ENCODE measurements around the gene LDHAL6B.
A peak's percentile ranks its signal among the peaks of the same experiment; 100 is the strongest.

Gene LDHAL6B

DNA sequence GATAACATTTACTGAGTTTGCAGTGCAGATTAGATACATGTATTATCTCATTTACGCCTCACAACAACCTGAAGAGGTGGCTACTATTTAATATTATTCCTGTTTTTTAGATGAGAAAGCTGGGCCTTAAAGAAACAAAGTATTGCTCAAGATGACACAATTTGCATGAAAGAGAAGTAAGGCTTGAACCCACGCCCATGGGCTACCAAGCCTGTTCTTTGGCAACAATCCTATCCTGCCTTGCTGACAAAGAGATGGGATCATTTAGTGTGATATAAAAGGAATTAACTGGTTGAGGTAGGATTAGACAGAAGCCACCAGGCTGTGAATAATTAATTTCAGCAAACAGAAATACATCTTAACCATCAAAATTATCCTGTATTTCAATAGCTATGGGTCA, 9.2 kb upstream of the LDHAL6B start:
- no peak for DNase-seq
- Mint-ChIP-seq H3K9me3 (no peaks in the 10 kb centered on the region), H3K27me3 (no peaks in the 10 kb centered on the region), H3K4me3 (no peak overlapping the region), H3K27ac (no peak overlapping the region), H3K4me1 (no peaks in the 10 kb centered on the region)
- ATAC-seq = no peak

DNA sequence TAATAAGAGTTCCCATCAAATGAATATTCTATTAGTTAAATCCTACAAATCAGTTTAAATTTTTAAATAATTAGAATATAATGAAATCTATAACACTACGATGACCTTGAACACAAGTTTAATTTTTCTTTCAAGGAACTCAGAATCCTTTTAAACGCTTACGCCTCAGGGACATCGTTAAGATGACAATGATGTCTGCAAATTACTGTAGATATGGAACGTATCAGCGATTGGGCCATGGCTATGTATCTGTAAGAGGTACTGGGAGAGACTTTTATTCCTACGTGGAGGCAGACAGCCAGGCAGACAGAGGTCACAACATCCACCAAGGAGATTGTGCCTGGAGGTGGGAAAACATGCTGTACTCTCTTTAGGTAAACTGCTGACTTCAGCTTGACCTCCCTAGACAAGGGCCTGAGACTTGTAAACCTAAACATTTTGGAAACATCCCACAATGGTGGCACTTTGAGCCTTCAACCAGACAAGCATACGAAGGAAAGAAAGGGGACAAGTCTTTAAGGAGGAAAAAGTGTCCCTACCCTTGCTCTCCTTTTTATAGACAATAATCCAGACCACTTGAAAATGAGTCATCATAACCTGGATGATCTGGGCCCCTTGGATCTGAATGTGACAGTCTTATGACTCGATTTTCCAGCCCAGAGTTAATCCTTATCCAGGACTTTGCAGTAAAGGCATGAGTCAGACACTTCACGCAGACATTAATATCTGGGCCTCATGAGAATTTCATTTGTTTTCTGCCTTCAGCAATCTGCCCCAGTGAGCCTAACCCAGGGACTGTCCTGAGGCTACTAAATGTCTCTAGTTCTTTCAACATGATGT, 6.8 kb upstream of the LDHAL6B start:
- H3K4me3 Mint-ChIP-seq = no peak overlapping the region

DNA sequence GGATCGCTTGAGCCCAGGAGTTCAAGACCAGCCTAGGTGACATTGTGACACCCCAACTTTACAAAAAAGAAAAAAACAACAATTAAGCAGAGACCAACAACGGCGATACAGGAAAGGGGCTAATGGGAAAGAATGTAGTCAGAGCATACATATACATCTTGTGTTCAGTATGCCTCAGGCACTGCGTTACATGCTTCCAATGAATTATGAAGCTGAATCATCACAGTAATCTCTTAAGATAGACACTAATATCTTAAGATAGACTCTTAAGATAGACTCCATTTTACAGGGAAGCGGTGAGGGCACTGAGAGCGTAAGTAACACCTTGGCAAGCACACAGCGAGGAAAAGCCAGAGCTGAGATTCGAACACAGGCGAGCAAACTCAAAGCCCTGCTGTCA, 6.1 kb upstream of the LDHAL6B start:
- DNase-seq (no peak), ATAC-seq (no peak)
- peaks cover 1% of the 10 kb centered on the region for H3K4me1 Mint-ChIP-seq
- H3K27me3 Mint-ChIP-seq = no peaks in the 10 kb centered on the region
- H3K9me3 Mint-ChIP-seq = no peaks in the 10 kb centered on the region
- no peak overlapping the region for H3K4me3 Mint-ChIP-seq
- H3K27ac Mint-ChIP-seq = no peak overlapping the region

More for the DNA sequence above, 6.8 kb upstream of the LDHAL6B start:
- no peaks in the 10 kb centered on the region for H3K4me1 Mint-ChIP-seq
- no peak overlapping the region for H3K27ac Mint-ChIP-seq
- DNase-seq (no peak), ATAC-seq (no peak)
- no peaks in the 10 kb centered on the region for H3K27me3 Mint-ChIP-seq
- no peaks in the 10 kb centered on the region for H3K9me3 Mint-ChIP-seq

DNA sequence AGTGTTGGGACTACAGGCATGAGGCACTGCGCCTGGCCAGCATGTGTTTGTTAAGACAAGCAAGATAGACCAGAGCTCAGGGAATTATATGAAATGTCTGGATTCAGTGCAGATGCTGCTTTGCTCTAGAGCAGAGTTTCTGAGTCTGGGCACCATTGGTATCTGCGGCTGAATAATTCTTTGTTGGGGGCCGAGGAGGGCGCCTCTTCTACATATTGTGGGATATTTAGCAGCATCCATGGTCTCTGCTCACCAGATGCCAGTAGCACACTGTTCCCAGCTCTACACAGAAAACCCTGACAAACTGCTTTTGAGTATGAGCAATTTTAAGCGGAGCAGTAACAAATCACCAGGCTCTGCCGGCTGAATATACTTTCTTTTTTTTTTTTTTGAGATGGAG, 3.6 kb upstream of the LDHAL6B start:
- no peaks in the 10 kb centered on the region for H3K27me3 Mint-ChIP-seq
- H3K9me3 Mint-ChIP-seq = no peaks in the 10 kb centered on the region
- H3K4me1 Mint-ChIP-seq = peaks cover 6% of the 10 kb centered on the region
- H3K27ac Mint-ChIP-seq = no peak overlapping the region
- ATAC-seq = no peak
- no peak overlapping the region for H3K4me3 Mint-ChIP-seq
- no peak for DNase-seq

DNA sequence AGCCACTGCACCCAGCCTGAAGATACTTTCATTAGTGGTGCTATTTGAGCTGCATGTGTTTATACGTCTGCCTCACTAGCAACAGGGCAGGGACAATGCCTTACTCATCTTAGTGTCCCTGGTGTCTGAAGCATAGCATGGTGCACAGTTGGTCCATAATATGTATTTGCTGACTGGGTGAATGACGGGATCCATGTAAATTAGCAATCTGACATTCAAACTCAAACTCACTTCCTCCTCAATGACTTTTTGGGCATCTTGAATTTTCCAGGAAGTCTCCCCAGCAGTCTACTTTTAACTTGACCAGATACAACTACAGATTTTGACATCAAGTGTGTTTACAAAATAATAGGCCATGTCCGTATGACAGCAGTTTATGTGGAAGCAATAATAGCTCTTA, 3.0 kb upstream of the LDHAL6B start:
- Mint-ChIP-seq H3K4me3 (no peak overlapping the region), H3K27ac (no peak overlapping the region), H3K4me1 (peaks cover 6% of the 10 kb centered on the region), H3K9me3 (no peaks in the 10 kb centered on the region), H3K27me3 (no peaks in the 10 kb centered on the region)
- DNase-seq (no peak), ATAC-seq (no peak)

DNA sequence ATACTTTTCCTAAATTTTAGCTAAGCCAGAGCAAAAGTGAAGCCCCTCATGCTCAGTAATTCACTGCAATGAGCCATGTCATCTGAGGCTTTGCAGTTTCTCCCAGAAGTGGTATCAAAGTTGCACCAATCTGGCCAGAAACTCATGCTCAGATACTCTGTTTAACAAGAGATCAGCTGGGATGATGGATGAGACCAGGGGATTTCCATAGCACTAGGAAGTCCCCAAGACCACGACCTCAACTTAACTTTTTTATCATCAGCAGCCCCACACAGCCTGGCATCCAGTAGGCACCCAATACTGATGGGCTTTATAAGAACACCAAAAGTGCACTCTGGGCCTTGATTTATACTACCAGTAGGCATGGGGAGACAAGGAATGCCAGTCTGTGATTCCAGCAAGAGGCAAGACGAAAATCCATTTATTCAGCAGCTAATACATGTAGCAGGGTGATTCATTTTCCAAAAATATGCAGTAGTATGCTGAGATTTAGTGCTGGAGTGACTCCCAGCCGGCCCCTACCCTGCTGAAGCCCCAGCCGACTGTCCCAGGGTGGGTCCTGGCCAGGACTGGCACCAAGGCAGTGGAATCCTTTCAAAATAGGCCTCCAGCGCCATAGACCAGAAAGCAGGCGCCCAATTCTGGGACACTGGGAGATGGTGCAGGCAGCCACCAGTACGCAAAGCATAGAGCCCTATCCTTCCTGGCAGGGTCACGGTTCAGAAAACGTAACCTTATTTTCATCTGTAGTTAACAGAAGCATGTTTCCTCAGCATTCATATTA, 612 bp upstream of the LDHAL6B start:
- Mint-ChIP-seq H3K4me3 (no peak overlapping the region), H3K27ac (no peak overlapping the region), H3K27me3 (no peaks in the 10 kb centered on the region), H3K4me1 (peaks cover 6% of the 10 kb centered on the region), H3K9me3 (no peaks in the 10 kb centered on the region)
- DNase-seq = no peak
- ATAC-seq = peak; percentile 68

DNA sequence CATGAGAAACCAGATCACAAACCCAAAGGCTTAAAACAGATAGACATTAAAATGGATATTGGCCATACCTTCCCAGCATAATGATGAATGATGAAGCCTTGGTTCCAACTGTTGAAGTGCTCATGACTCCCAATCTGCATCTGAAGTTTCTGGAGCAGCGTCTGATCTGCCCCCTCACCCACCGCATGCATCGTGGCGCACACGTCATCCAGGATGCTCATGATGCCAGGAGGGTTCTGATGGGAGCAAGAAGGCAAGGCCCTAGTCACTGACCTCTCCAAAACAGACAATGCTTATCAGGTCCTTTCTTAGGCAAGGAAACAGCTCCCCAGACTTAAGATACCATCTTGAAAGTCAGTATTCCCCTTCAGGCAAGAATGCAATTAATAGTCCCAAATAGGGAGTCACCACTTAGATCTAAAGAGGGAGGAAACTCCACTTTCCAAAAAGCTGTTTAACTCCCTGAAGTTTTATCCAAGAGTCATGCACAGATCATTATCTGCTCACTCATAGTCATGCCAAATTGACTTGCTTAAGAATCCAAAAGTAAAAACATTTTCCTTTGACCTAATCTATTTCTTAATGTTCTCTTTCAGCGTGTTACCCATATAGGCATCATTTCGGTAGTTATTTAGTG, 2.1 kb downstream of the LDHAL6B start:
- H3K27ac Mint-ChIP-seq = no peak overlapping the region
- no peak overlapping the region for H3K4me3 Mint-ChIP-seq
- no peak for ATAC-seq
- no peaks in the 10 kb centered on the region for H3K9me3 Mint-ChIP-seq
- peaks cover 6% of the 10 kb centered on the region for H3K4me1 Mint-ChIP-seq
- DNase-seq = no peak
- no peaks in the 10 kb centered on the region for H3K27me3 Mint-ChIP-seq

DNA sequence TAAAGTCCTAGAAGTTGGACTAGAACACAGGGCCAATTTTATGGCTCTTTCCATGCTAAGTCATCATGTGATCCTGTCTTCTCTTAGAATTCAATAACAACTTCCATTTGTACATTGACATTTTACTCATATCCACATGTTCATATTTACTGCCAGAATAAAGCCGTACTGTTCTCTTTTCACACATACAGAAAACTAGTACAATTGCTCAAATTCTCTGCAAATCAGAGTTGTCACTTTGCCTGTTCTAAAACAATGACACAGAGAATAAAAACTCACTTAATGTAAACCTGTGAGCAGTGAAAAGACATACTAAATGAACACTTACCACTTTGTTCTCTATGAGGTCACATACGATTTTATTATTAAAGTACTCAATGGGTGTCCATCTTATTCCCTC, 3.5 kb downstream of the LDHAL6B start:
- H3K27me3 Mint-ChIP-seq = no peaks in the 10 kb centered on the region
- peaks cover 6% of the 10 kb centered on the region for H3K4me1 Mint-ChIP-seq
- no peak overlapping the region for H3K4me3 Mint-ChIP-seq
- H3K27ac Mint-ChIP-seq = no peak overlapping the region
- ATAC-seq (no peak), DNase-seq (no peak)
- no peaks in the 10 kb centered on the region for H3K9me3 Mint-ChIP-seq

DNA sequence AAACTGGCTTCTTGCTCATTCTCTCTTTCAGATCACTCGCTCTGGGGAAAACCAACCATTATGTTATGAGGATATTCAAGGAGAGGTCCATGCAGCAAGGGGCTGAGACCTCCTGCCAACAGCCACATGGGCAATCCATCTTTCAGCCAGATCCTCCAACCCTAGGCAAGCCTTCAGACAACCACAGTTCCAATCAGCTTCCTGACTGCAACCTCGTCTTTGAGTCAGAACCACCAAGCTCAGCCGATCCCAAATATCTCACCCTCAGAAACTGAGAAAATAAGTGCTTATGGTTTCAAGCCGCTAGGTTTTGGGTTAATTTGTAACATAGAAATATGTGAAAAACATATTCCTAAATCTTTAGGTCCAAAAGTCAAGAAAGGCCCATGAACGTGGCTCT, 10.3 kb downstream of the LDHAL6B start:
- no peaks in the 10 kb centered on the region for H3K27me3 Mint-ChIP-seq

DNA sequence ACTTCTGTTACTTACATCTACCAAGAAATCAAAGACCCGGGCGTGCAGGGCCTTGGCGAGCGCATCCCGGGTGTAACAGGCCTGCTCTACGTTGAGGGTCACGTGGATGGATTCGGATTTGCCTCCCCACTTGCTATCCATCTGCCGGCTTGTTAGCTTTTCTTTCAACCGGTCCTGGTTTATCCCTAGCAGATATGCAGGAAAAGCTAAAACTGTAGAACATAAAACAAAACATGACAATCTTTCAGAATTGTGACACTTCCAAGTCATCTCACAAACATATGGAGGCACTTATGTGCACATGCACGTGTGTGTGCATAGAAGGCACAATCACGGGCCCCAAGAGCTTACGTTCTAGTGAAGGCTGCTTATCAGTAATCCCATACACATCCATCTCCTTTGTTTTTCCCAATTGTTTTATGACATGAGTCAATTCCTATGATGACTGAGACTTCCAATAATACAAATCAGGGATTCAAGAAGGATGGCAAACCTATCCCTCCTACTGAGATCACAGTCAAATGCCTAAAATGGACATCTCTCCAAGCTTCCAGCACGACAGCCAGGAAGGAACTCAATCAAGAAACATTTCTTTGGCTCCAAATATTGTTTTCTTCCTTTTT, 11.3 kb downstream of the LDHAL6B start:
- Mint-ChIP-seq H3K9me3 (no peaks in the 10 kb centered on the region), H3K4me1 (no peaks in the 10 kb centered on the region), H3K27me3 (no peaks in the 10 kb centered on the region), H3K27ac (no peak overlapping the region), H3K4me3 (no peak overlapping the region)
- ATAC-seq (no peak), DNase-seq (no peak)

More for the DNA sequence above, 10.3 kb downstream of the LDHAL6B start:
- H3K4me1 Mint-ChIP-seq = no peaks in the 10 kb centered on the region
- no peak overlapping the region for H3K4me3 Mint-ChIP-seq
- no peak overlapping the region for H3K27ac Mint-ChIP-seq
- DNase-seq = no peak
- no peak for ATAC-seq
- no peaks in the 10 kb centered on the region for H3K9me3 Mint-ChIP-seq

DNA sequence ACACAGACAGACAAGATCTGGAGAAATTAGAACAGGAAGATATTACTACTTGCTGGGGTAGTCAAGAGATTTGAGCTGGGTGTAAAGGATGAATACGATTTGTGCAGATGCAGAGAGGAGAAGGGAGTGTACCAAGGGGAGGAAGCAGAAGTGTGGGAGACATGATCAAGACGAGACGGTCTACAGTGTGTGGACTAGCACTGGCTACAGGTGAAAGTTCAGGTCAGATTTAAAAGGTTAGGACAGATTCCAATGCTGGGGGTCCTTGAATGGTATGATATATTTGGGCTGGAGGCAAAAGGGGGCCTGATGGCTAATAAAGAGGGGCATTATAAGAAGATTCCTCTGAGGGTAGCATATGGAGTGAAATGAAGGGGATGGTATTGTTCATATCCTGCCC, 12.1 kb downstream of the LDHAL6B start:
- Mint-ChIP-seq H3K27me3 (no peaks in the 10 kb centered on the region), H3K4me1 (no peaks in the 10 kb centered on the region), H3K4me3 (no peak overlapping the region), H3K9me3 (no peaks in the 10 kb centered on the region), H3K27ac (no peak overlapping the region)
- ATAC-seq (no peak), DNase-seq (no peak)

DNA sequence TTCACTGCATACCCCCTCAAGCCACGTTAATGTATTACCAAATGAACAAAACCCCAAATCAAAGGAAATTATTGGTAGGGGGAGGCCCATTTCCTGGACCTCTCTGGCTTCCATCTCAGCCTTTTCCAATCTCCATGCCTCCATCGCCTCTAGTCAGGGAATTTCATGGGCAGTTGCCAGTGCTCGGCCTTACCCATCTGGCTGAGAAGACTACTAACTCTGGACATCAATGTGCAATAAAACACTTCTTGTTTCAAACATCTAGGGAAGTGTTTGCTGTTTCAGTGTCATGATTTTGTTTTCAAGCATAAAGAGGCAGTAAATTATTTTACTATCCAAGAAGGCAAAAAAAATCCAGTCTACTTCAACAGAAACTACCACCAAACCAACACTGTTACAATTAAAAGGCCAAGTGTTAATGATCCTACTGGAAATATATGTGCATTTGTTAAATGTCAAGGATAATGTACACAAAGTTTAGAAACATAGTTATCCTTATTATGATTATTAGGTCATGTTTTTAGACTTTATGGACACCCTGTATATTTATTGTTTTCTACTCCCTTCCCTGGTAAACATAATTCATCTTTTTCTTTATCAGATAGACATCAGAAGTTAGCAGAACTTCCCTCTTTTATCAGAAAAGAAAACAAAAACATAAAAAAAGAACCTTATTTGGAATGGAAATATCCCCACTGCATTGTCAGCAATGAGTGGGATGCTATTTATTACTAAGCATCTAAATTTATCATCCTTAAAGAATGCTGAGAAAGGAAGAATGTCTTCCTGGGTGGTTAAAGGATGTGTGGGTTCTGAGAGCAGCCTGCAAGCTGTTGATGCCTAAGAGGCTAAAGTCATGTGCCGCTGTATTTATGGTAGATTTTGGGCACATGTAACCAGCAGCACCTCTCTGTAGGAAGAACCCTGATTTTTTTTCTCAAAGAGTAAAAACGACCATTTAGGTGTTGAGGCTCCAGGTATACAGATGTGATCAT, 15.2 kb downstream of the LDHAL6B start:
- H3K4me3 Mint-ChIP-seq = no peak overlapping the region
- H3K4me1 Mint-ChIP-seq = no peaks in the 10 kb centered on the region
- no peak for ATAC-seq
- H3K27ac Mint-ChIP-seq = no peak overlapping the region
- DNase-seq = no peak
- no peaks in the 10 kb centered on the region for H3K27me3 Mint-ChIP-seq
- H3K9me3 Mint-ChIP-seq = no peaks in the 10 kb centered on the region

DNA sequence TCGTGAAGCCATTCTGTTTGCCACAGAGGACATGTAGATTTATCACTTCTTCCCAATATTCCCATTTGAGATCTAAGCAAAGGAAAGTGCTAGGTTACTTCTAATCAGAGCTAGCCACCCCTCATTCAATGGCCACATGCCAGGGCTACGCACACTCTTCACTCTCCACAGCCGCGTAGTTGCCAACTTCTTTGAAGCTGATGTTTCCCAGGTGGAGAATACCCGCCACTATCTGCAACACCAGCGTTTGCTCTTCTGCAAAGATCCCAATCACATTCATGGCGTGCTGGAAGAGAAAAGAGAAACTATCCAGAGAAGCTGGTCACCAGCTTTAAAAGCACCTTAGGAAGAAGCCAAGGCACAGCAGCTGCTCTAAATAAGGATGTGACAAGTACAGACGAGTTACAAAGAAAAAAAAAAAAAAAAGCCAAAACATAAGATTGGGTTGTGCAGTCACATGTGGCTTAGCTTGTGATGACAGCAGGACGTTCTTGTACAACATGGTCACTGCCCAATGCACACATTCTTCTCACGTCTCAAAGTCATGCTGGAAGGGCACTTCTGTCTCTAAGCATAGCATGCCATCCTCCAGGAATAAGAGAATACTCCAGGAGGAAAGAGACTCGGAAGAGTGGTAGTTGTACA, 16.4 kb downstream of the LDHAL6B start:
- Mint-ChIP-seq H3K4me1 (no peaks in the 10 kb centered on the region), H3K27me3 (peaks cover 5% of the 10 kb centered on the region)
- ATAC-seq = no peak

DNA sequence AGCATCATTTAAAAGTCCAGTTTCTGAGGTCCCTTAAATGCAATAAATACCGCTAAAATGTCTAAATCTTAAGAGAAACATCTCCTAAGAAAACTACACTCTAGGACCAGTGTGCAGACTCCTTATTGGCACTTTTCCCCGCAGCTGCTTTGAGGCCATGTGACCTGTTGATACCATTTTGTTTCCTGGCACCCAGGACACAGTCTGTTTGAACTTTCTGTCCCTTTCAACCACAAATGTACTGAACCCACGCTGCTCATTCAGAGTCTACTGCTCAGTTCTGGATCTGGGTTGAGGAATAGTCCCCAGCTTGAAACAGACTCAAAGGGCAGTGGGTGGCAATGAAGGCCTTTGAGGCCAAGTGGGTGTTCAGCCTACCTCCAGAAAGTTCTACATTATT, 17.1 kb downstream of the LDHAL6B start:
- Mint-ChIP-seq H3K4me1 (no peaks in the 10 kb centered on the region), H3K9me3 (no peaks in the 10 kb centered on the region), H3K4me3 (no peak overlapping the region), H3K27me3 (peaks cover 5% of the 10 kb centered on the region), H3K27ac (no peak overlapping the region)
- ATAC-seq = no peak
- no peak for DNase-seq

More for the DNA sequence above, 16.4 kb downstream of the LDHAL6B start:
- Mint-ChIP-seq H3K4me3 (no peak overlapping the region), H3K27ac (no peak overlapping the region), H3K9me3 (no peaks in the 10 kb centered on the region)
- DNase-seq = no peak
